ENCODE results near the gene STMN3.

The STMN3 gene

GRCh38 chr20:63691711-63692435 lies 38.6 kb upstream of the STMN3 start:
- DNase-seq: no peak

- no peak for DNase-seq
These were observed 37.9 kb upstream of the STMN3 start for GRCh38 chr20:63690898-63691710.

- DNase-seq: no peak
These were observed 37.0 kb upstream of the STMN3 start for GRCh38 chr20:63690003-63690897.

- DNase-seq: no peak
These were observed 36.1 kb upstream of the STMN3 start for GRCh38 chr20:63689046-63690002.

GRCh38 chr20:63688228-63689045 lies 35.2 kb upstream of the STMN3 start:
- no peak for DNase-seq

GRCh38 chr20:63687419-63688178 lies 34.4 kb upstream of the STMN3 start:
- DNase-seq: no peak

GRCh38 chr20:63686492-63687321 lies 33.5 kb upstream of the STMN3 start:
- no peak for DNase-seq

- no peak for DNase-seq
These were observed 32.9 kb upstream of the STMN3 start for GRCh38 chr20:63686094-63686491.

GRCh38 chr20:63685269-63686026 lies 32.2 kb upstream of the STMN3 start:
- DNase-seq: no peak

- DNase-seq: no peak
These were observed 29.3 kb upstream of the STMN3 start for GRCh38 chr20:63682384-63683139.

GRCh38 chr20:63681609-63682142 lies 28.5 kb upstream of the STMN3 start:
- no peak for DNase-seq

GRCh38 chr20:63680857-63681608 lies 27.8 kb upstream of the STMN3 start:
- DNase-seq: no peak

- DNase-seq: no peak
These were observed 27.2 kb upstream of the STMN3 start for GRCh38 chr20:63680427-63680826.

- DNase-seq: no peak
These were observed 26.6 kb upstream of the STMN3 start for GRCh38 chr20:63679799-63680305.

GRCh38 chr20:63678667-63679465 lies 25.6 kb upstream of the STMN3 start:
- DNase-seq: no peak

GRCh38 chr20:63678071-63678470 lies 24.8 kb upstream of the STMN3 start:
- no peak for DNase-seq

All from NCI-H146 (cell line).